Stimulated activated CD8-positive, alpha-beta memory T cell treated with anti-CD3 and anti-CD28 coated beads, Interleukin-7, amount 100 ng/mL, for 24 hours (primary cell): Measurements from ENCODE around the gene ABCC1.
"Not testable (repeated sequence)": the region's sequence is repeated elsewhere in the genome, so short reads cannot be mapped to it uniquely, and the experiment has no call there.

ENCODE experiments used
- DNase-seq: peaks from one replicate; pipeline ENCODE4 v3.0.0-alpha.2; 2020; ENCODE audit warnings: low read depth

The ABCC1 gene

GRCh38 chr16:15967655-15968315, 18.4 kb downstream of the ABCC1 start:
- no peak for DNase-seq

DNA sequence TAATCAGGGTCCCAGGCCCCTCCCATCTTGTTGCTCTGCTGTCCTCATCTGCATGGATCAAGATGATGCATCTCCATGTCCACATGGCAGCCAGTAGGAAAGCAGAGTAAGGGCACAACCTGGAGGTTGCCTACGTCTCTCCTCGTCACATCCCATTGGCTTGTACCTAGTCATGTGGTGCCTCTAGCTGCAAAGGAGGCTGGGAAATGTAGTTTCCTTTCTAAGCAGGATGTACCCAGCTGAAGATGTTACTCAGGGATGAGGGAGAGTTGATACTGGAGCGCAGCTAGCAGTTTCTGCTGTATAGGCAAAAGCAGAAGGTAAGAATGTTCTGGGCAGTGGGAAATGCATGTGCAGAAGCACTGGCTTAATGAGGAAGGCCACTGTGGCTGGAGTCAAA, 20.8 kb downstream of the ABCC1 start:
- DNase-seq, result no peak

GRCh38 chr16:15970743-15971439, 21.5 kb downstream of the ABCC1 start:
- no peak for DNase-seq

DNA sequence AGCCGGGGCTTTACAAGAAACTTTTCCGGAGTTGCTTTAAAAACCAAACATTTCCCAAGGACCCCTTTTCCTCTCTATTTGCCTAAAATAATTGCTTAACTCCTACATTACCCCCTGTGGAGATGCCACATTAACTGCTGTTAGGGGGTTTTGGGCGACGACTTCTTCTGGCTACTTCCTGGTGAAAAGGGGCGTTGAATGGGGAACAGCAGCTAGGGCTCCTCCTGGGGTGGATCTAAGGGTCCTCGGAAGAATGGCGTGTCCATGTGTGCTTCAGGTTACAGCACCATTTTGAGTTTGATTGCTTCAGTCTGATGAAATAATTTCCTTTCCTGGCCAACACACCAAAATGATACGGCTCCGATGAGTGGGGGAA, 22.0 kb downstream of the ABCC1 start:
- no peak for DNase-seq

GRCh38 chr16:15972046-15972868, 22.8 kb downstream of the ABCC1 start:
- no peak for DNase-seq

DNA sequence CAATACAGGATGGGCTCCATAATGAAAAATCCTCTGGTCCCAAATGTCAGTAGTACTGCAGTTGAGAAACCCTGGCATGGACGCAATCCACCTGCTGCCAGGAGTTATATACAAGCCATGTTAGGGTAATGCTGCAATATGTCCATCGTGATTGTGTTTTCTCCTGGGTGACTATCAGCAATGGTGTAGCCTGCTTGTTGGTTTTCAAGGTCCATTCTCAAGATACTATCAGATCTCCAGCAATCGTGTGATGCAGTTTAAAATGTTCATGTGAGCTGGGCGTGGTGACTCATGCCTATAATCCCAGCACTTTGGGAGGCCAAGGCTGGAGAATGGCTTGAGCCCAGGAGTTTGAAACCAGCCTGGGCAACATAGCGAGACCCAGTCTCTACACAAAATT, 24.0 kb downstream of the ABCC1 start:
- no peak for DNase-seq

DNA sequence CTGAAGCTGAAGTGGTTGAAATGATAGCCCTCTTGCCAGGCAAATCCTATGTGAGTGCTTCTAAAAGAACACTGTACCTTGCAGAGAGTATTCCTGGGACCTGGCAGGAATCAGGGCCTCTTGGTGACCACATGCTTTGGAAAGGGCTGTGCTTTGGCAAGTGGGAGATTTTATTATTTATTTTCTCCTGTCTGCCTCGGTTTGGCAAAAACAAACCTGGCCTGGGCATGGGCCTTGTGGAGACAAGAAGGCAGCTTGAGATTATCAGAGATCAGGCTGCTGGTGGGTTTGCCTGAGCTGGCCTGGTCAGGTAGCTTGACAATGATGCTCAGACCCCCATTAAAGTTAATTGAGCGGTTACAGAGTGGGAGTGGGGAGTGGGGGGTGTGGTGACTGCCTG, 24.6 kb downstream of the ABCC1 start:
- no peak for DNase-seq

DNA sequence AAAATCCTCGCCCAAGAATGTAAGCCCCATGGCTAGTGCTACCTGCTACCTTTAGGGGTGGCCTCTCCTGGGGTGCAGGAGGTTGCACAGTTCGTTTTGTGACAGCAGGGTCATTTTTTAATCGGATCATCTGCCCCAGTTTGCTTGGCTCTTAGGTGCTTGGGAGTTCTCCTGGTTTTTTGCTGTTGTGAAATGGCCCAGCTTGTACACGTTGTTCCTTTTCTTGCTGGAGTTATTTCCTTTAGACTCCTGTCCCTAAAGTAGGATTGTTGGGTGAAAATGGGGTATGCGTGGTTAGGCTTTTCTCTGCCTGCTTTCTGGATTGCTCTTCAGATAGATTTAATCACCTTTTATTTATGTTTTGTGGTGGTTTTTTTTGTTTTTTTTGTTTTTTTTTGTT, 25.8 kb downstream of the ABCC1 start:
- no peak for DNase-seq

DNA sequence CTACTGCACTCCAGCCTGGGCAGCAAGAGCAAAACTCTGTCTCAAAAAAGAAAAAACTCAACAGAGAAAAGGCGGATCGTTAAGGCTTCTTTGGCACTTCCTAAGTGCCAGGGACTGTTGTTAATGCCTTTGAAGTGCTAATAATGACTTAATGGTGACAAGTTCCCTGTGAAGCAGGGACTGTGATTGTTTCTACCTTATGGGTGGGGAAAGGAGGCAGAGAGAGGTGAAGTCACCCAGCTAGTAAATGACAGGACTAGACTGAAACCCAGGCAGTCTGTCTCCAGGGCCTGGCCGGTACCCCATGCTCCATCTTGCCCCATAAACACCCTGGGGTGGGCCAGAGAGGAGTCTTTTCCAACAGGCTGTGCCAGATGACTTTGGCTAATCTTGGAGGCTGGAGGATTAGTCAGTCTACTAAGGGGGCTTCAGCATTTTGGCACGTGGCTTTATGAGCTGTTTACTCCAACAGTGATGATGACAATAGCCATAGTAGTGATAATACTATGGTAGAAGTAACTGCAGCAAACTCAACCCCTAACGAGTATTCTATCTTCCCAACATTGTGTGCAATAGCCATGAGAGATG, 26.9 kb downstream of the ABCC1 start:
- no peak for DNase-seq

- no peak for DNase-seq
Measured at GRCh38 chr16:15976929-15977637, 27.7 kb downstream of the ABCC1 start.

- no peak for DNase-seq
Measured at GRCh38 chr16:15979801-15980200, 30.4 kb downstream of the ABCC1 start.

DNA sequence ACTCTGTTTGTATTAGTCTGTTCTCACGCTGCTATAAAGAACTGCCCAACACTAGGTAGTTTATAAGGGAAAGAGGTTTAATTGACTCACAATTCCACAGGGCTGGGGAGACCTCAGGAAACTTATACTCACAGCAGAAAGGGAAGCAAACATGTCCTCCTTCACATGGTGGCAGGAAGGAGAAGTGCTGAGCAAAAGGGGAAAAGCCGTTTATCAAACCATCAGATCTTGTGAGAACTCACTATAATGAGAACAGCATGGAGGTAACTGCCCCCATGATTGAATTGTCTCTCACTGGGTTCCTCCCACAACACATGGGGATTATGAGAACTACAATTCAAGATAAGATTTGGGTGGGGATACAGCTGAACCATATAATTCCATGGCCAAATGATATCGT, 30.9 kb downstream of the ABCC1 start:
- no peak for DNase-seq

DNA sequence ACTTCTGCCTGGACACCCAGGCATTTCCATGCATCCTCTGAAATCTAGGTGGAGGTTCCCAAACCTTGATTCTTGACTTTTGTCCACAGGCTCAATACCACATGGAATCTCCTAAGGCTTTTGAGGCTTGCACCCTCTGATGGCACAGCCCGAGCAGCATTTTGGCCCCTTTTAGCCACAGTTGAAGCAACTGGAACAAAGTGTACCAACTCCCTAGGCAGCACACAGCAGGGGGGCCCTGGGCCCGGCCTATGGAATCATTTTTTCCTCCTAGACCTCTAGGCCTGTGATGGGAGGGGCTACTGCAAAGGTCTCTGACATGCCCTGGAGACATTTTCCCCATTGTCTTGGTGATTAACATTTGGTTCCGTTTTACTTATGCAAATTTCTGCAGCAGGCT, 32.0 kb downstream of the ABCC1 start:
- DNase-seq, result no peak

GRCh38 chr16:15982194-15982915, 32.9 kb downstream of the ABCC1 start:
- not testable (repeated sequence) for DNase-seq

DNA sequence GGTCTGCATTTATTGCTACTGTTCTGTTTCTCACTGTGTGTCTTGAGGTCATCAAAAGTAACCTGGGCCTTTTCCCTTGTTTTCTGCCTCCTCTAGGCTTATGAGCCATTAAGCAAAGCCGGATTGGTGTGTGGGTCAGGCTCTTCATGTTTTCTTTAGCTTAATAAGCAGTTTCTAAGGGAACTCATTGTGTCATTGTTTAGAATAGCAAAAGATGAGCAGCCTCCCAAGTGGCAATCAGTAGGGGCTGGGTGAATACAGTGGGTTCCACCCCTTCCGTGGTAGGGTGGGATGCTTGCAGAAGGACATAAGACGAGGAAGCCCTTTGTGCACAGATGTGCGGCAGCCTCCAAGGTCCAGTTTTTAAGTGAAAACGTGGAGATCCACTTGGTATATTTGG, 34.5 kb downstream of the ABCC1 start:
- DNase-seq, result no peak

GRCh38 chr16:15985144-15985543, 35.7 kb downstream of the ABCC1 start:
- no peak for DNase-seq

DNA sequence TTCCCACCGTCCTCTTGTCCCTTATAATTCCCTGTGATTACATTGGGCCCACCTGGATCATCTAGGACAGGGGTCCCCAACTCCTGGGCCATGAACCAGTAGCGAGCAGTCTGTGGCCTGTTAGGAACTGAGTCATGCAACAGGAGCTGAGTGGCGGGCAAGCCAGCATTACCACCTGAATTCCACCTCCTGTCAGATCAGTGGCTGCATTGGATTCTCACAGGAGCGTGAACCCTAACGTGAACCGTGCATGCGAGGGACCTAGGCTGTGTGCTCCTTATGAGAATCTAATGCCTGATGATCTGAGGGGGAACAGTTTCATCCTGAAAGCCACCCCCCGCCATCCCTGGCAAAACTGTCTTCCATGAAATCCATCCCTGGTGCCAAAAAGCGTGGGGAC, 36.8 kb downstream of the ABCC1 start:
- DNase-seq, result no peak

DNA sequence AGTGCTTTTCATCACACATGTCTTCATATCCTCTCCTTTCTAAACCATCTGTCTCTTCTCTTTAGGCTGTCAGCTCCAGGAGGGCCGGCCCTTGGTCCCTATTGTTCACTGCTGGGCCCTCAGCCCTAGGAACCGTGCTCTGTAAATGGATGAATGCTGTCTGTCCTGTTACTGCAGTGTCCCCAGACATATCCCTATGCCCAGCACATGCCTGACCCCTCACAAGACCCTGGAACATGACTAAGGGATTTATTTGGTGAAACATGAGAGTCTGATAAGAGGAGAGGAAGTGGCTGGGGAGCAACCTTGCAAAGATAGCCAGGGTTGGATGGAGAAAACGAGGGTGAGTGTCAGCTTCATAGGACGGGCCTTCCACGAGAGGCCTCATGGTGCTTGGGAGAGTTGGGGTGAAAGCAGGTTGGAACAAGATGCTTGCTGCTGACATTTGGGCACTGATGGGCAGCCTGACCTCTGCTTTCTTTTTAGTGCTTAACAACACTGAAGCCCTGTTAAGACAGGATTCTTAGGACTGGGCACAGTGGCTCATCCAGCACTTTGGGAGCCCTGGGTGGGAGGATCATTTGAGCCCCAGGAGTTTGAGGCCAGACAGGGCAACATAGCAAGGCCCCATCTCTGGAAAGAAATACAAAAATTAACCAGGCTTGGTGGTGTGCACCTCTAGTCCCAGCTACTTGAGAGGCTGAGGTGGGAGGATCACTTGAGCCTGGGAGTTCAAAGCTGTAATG, 39.0 kb downstream of the ABCC1 start:
- DNase-seq, result no peak

- DNase-seq, result no peak
Measured at GRCh38 chr16:15990902-15991301, 41.5 kb downstream of the ABCC1 start.

DNA sequence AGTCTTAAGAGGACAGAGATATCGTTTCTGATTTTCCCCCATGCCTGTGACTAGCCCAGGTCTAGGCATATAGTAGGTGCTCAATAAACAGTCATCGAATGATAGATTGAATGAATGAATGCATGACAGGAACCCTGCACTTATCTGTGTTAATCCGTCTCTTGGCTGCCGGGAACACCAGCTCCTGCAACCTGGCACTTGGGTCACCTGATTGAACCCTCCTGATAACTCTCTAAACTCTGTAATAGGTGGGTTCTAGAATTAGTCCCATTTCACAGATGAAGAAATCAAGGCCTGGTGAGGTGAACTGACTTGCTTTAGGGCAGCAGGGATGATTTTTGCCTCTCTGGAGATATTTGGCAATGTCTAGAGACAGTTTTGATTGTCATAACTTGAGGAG, 43.7 kb downstream of the ABCC1 start:
- DNase-seq, result no peak

DNA sequence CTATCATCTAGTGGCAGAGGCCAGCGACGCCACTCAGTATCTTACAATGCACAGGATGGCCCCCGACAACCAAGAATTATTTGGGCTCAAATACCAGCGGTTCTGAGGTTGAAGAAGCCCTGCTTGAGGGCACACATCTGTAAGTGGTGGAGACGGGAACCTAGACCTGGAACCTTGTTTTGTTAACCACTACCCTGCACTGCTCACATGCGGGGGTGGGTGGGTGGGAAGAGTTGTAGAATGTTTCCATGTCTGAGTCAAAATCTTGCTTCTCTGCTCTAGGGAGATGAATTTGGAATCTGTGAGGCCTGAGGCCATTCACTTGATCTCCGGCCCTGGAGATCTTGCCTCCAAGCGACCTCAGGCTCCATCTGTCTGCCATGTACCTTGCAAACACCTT, 44.1 kb downstream of the ABCC1 start:
- DNase-seq, result no peak
